Lower leg skin (tissue), 3 donors: ENCODE measurements around the gene PLEKHA6.

Source experiments
- CTCF ChIP-seq, 3 donors: fragments of 450-650 bp; IDR thresholded peaks; one replicate each; pipeline ENCODE4 v1.5.1; 2016; ENCODE audit warnings: antibody characterized with exemption in 3 of 3, mild to moderate bottlenecking in 3 of 3, moderate library complexity in 2 of 3
- POLR2A ChIP-seq, 2 donors: fragments of 450-650 bp; IDR thresholded peaks; one replicate each; pipeline ENCODE4 v1.6.1; 2016 to 2017; ENCODE audit warnings: antibody characterized with exemption in 2 of 2, mild to moderate bottlenecking in 1 of 2, moderate library complexity in 1 of 2

DNA sequence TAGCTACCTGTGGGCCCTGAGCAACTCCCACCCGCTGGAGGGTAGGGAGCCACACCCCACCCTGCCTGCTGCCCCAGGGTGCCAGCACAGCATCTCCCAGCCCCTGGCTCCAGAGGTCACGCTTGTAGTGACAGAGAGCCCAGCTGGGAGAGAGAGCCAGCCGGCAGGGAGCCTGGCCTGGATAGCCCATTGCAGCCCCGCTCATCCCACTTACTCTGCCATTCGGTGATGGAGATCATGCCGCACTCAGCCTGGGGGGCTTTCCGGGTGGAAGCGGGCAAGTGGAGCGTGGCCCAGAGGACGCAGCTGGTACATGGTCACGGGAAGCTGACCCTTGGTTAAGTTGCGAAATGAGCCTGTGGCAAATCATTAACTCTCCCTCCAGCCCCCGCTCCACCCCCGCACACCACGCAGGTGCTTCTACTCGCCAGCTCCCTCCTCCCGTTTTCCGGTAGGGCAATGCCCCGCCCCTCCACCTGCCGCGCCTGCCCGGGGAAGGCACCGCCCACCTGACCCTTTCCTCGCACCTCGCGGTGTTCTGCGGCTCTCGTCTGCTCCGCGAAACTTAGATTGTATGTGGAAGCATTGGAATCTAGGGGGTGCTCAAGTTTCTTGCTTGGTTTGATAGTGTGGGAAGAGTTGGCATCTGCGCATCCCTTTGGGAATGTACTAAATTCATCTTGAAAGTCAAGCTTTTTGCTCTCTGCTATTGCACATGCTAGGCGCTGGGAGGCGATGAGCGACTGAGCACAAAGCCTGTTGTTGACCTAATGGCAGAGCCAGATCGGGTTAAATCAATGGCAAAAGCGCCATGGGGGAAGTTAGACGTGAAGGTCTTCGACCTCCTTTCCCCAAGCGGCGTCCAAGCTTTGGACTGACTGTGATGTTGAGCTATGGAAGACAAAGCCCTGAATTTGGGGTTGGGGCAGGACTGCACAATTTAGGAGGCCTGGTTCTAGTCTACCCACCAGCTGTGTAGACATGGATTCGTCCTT is 145.8 kb downstream of the PLEKHA6 start, which contains the start of gene GOLT1A:
- TF ChIP-seq CTCF (IDR thresholded peaks at IDR 0.05) (no peak), POLR2A (IDR thresholded peaks at IDR 0.05) (no peak)
